K562 (cell line): ENCODE data around the gene MYOM1. TPM values are rescaled to one million over a fixed set of nuclear protein-coding genes. Genes with fewer than 3 reads are reported as not detected.
A peak's percentile ranks its signal among the peaks of the same experiment; 100 is the strongest.

Source experiments
- BRCA1 ChIP-seq, 2 experiments: fragments of 450-650 bp in 1 of 2; sonication (generic) in 1 of 2; formaldehyde crosslinking in 1 of 2; IDR thresholded peaks; 2 replicates each; pipeline versions ENCODE4 v1.5.0 to v1.6.1; 2017 to 2020; ENCODE audit warnings: mild to moderate bottlenecking in 1 of 2, missing genetic modification reagents in 1 of 2
- CEBPZ ChIP-seq: fragments of 150-350 bp; IDR thresholded peaks from 2 replicates; pipeline ENCODE4 v1.6.1; 2014; ENCODE audit warnings: low read depth, mild to moderate bottlenecking, low read length, borderline replicate concordance
- CGGBP1 ChIP-seq: fragments of 250-450 bp; sonication (Bioruptor Pico); IDR thresholded peaks from 2 replicates; pipeline ENCODE4 v1.9.0; 2021; ENCODE audit warnings: mild to moderate bottlenecking
- DDX20 ChIP-seq: fragments of 450-650 bp; IDR thresholded peaks from 2 replicates; pipeline ENCODE4 v1.6.1; 2016; ENCODE audit warnings: missing genetic modification characterization, low read depth, mild to moderate bottlenecking, missing compliant biosample characterization, moderate library complexity
- ELF1 ChIP-seq: fragments of 200-800 bp; sonication (Bioruptor generic); IDR thresholded peaks from 2 replicates; pipeline ENCODE4 v1.6.1; 2016; ENCODE audit warnings: missing genetic modification characterization, missing compliant biosample characterization
- ELF4 ChIP-seq: fragments of 450-650 bp; formaldehyde crosslinking; IDR thresholded peaks from 2 replicates; pipeline ENCODE4 v1.4.0; 2022; ENCODE audit warnings: missing genetic modification characterization
- FOXJ3 ChIP-seq: sonication (generic); formaldehyde crosslinking; IDR thresholded peaks from 2 replicates; pipeline ENCODE4 v1.4.0; 2020; ENCODE audit warnings: mild to moderate bottlenecking, missing genetic modification reagents
- HBP1 ChIP-seq: fragments of 450-650 bp; formaldehyde crosslinking; IDR thresholded peaks from 2 replicates; pipeline ENCODE4 v1.4.0; 2022; ENCODE audit warnings: missing genetic modification characterization
- LEF1 ChIP-seq: fragments of 450-650 bp; IDR thresholded peaks from 2 replicates; pipeline ENCODE4 v1.6.1; 2016; ENCODE audit warnings: mild to moderate bottlenecking
- MBD1 ChIP-seq: fragments of 250-450 bp; sonication (Bioruptor Pico); IDR thresholded peaks from 2 replicates; pipeline ENCODE4 v1.8.0; 2022; ENCODE audit warnings: inconsistent platforms
- MLX ChIP-seq, 2 experiments: fragments of 450-650 bp in 1 of 2; sonication (generic) in 1 of 2; formaldehyde crosslinking; conservative IDR thresholded peaks; 2 replicates each; pipeline versions ENCODE4 v1.4.0 to v1.8.1; 2020 to 2022; ENCODE audit warnings: mild to moderate bottlenecking in 1 of 2, missing genetic modification reagents in 1 of 2
- MXD1 ChIP-seq: fragments of 250-450 bp; sonication (Bioruptor Pico); IDR thresholded peaks from 2 replicates; pipeline ENCODE4 v1.8.0; 2021; ENCODE audit warnings: borderline replicate concordance, mild to moderate bottlenecking, moderate library complexity; ENCODE audit not compliant: poor library complexity, severe bottlenecking
- THRAP3 ChIP-seq: fragments of 450-650 bp; IDR thresholded peaks from 2 replicates; pipeline ENCODE4 v1.6.1; 2016; ENCODE audit warnings: mild to moderate bottlenecking, inconsistent platforms, borderline replicate concordance
- ZKSCAN1 ChIP-seq: fragments of 150-350 bp; IDR thresholded peaks from 2 replicates; pipeline ENCODE4 v1.6.1; 2016; ENCODE audit warnings: low read depth, low read length
- ZNF165 ChIP-seq: fragments of 250-450 bp; sonication (Bioruptor Pico); IDR thresholded peaks from 2 replicates; pipeline ENCODE4 v1.4.0; 2020; ENCODE audit warnings: borderline replicate concordance
- ZNF24 ChIP-seq: fragments of 450-650 bp; IDR thresholded peaks from 2 replicates; pipeline ENCODE4 v1.6.1; 2016
- ZNF699 ChIP-seq: fragments of 250-450 bp; sonication (Bioruptor Pico); IDR thresholded peaks from 2 replicates; pipeline ENCODE4 v1.8.0; 2021; ENCODE audit warnings: mild to moderate bottlenecking, moderate library complexity; ENCODE audit not compliant: insufficient replicate concordance
- polyA plus RNA-seq, 8 experiments: library from polyadenylated mRNA; depleted of rRNA in 4 of 8; stranded (reverse) in 5 of 8; unstranded in 3 of 8; fragments of >200 nt; fragmentation: Nextera tagmentation in 2 of 8; fragmentation: Illumina TruSeq in 1 of 8; extraction: Ambion mirVana in 2 of 8; extraction: Trizol in 1 of 8; gene quantifications; 2 replicates each; pipeline versions ENCODE4 v1.2.1 to v1.2.3, GENCODE V29; 2011 to 2014; ENCODE audit warnings: inconsistent platforms in 1 of 8, missing spikeins in 1 of 8
- total RNA-seq, 7 experiments: library from RNA; depleted of rRNA in 6 of 7; stranded (reverse); fragments of >200 nt in 6 of 7; fragmentation: Illumina TruSeq in 2 of 7; extraction: Trizol in 2 of 7; gene quantifications; 2 replicates each; pipeline versions ENCODE4 v1.2.1 to v1.2.3, GENCODE V29; 2011 to 2021; ENCODE audit warnings: low replicate concordance in 1 of 7

Gene MYOM1
- total and polyA plus RNA-seq, 9 of the 15 experiments (the other 6 are each of a cell fraction or from before 2014, with no cell fraction given): 0.01 to 0.62 (median 0.25) TPM

GRCh38 chr18:3260995-3261372, 41.2 kb upstream of the MYOM1 start (continued):
- TF ChIP-seq ZNF165 (CRISPR knock-in tag) (no peak), ZNF699 (no peak), HBP1 (CRISPR knock-in tag) (no peak), ELF4 (CRISPR knock-in tag) (no peak), ZNF24 (peak; percentile 97), MXD1 (CRISPR knock-in tag) (no peak), ELF1 (tag) (no peak), DDX20 (tag) (no peak), ZKSCAN1 (no peak), BRCA1 (IDR thresholded peaks at IDR 0.05) (no peak), BRCA1 (CRISPR knock-in tag; IDR thresholded peaks at IDR 0.05) (no peak), CEBPZ (no peak), CGGBP1 (no peak), MLX (CRISPR knock-in tag; conservative IDR thresholded peaks at IDR 0.05) (no peak), LEF1 (no peak), THRAP3 (no peak), MBD1 (CRISPR knock-in tag) (0 out of 2 replicates have a peak, but pooled peaks have one; percentile 6), FOXJ3 (no peak)
